Glutamatergic neuron (in vitro differentiated cells): ENCODE data around the gene RASA4B. TPM values are rescaled to one million over a fixed set of nuclear protein-coding genes. Genes with fewer than 3 reads are reported as not detected.
"Not testable (repeated sequence)": the region's sequence is repeated elsewhere in the genome, so short reads cannot be mapped to it uniquely, and the experiment has no call there.

Source experiments
- DNase-seq: peaks from one replicate; pipeline ENCODE4 v3.0.0; 2022
- H3K27ac Mint-ChIP-seq: one replicate; pipeline ENCODE4 v1.8.0; 2020; ENCODE audit warnings: mild to moderate bottlenecking, mixed read lengths, inconsistent platforms; ENCODE audit not compliant: unreplicated experiment
- H3K27me3 Mint-ChIP-seq: one replicate; pipeline ENCODE4 v1.8.0; 2020; ENCODE audit warnings: mild to moderate bottlenecking, moderate library complexity, mixed read lengths, inconsistent platforms; ENCODE audit not compliant: unreplicated experiment
- H3K36me3 Mint-ChIP-seq: one replicate; pipeline ENCODE4 v1.8.0; 2020; ENCODE audit warnings: mild to moderate bottlenecking, mixed read lengths, inconsistent platforms; ENCODE audit not compliant: unreplicated experiment
- H3K4me1 Mint-ChIP-seq: one replicate; pipeline ENCODE4 v1.8.0; 2020; ENCODE audit warnings: mild to moderate bottlenecking, low read depth, mixed read lengths, inconsistent platforms; ENCODE audit not compliant: unreplicated experiment
- H3K4me3 Mint-ChIP-seq: one replicate; pipeline ENCODE4 v1.8.0; 2020; ENCODE audit warnings: mild to moderate bottlenecking, mixed read lengths, inconsistent platforms; ENCODE audit not compliant: unreplicated experiment
- H3K9me3 Mint-ChIP-seq: one replicate; pipeline ENCODE4 v1.8.0; 2020; ENCODE audit warnings: mild to moderate bottlenecking, moderate library complexity, mixed read lengths, inconsistent platforms; ENCODE audit not compliant: unreplicated experiment
- total RNA-seq: library from RNA; stranded (reverse); fragmentation: NEBNext Ultra II Directional; extraction: Animal tissue kit (Norgen Biotek cat#: 25700); gene quantifications from one replicate; pipeline ENCODE4 v1.2.1, GENCODE V29; 2021; ENCODE audit not compliant: unreplicated experiment
- TF ChIP-seq, protein P1 (sequence below): fragments of 200-600 bp; sonication (generic); IDR thresholded peaks from one replicate; pipeline ENCODE4 v1.5.0; 2021; ENCODE audit not compliant: partially characterized antibody, unreplicated experiment

RASA4B gene
- total RNA-seq, 1 donor from 2014 or later, result 40.1 TPM

DNA sequence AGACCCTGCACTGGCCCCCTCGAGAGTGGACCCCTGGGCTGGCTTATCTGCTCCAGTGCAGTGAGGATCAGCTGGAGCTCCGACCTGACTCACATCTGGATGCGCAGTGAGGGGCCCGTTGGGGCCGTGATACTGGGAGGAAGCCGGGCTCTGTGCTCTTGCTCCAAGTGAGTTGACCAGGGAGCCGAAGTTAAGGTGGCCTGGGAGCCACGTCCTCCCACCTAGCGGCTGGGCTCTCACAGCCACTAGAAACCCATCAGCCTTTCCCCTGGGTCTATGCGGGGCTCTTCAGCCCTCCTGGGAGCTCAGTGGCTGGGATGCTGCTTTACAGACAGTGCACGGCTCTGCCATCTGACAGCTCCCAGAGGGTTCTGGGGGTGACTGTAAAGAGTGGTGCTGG lies 62.0 kb downstream of the RASA4B start:
- H3K4me1 Mint-ChIP-seq, result no peaks in the 10 kb centered on the region
- DNase-seq, result no peak

DNA sequence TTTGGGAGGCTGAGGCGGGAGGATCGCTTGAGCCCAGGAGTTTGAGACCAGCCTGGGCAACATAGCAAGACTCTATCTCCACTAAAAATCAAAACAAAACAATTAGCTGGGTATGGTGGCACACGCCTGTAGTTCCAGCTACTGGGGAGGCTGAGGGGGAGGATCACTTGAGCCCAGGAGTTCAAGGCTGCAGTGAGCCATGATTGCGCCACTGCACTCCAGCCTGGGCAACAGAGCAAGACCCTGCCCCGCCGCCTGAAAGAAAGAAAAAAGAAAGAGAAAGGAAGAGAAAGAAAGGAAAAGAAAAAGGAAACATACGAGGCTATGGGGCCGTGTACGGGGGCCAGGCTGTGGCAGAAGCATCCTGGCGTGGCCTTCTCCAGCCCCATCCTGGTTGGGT lies 62.6 kb downstream of the RASA4B start:
- not testable (repeated sequence) for H3K27ac Mint-ChIP-seq, H3K4me1 Mint-ChIP-seq, H3K9me3 Mint-ChIP-seq, DNase-seq, H3K27me3 Mint-ChIP-seq, H3K4me3 Mint-ChIP-seq, H3K36me3 Mint-ChIP-seq

More for the DNA sequence above, 62.0 kb downstream of the RASA4B start:
- no peak overlapping the region for H3K4me3 Mint-ChIP-seq
- no peak overlapping the region for H3K27ac Mint-ChIP-seq
- H3K27me3 Mint-ChIP-seq, result no peaks in the 10 kb centered on the region
- no peaks in the 10 kb centered on the region for H3K36me3 Mint-ChIP-seq
- H3K9me3 Mint-ChIP-seq, result no peaks in the 10 kb centered on the region
- TF ChIP-seq, protein P1, sequence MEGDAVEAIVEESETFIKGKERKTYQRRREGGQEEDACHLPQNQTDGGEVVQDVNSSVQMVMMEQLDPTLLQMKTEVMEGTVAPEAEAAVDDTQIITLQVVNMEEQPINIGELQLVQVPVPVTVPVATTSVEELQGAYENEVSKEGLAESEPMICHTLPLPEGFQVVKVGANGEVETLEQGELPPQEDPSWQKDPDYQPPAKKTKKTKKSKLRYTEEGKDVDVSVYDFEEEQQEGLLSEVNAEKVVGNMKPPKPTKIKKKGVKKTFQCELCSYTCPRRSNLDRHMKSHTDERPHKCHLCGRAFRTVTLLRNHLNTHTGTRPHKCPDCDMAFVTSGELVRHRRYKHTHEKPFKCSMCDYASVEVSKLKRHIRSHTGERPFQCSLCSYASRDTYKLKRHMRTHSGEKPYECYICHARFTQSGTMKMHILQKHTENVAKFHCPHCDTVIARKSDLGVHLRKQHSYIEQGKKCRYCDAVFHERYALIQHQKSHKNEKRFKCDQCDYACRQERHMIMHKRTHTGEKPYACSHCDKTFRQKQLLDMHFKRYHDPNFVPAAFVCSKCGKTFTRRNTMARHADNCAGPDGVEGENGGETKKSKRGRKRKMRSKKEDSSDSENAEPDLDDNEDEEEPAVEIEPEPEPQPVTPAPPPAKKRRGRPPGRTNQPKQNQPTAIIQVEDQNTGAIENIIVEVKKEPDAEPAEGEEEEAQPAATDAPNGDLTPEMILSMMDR, result no peak

DNA sequence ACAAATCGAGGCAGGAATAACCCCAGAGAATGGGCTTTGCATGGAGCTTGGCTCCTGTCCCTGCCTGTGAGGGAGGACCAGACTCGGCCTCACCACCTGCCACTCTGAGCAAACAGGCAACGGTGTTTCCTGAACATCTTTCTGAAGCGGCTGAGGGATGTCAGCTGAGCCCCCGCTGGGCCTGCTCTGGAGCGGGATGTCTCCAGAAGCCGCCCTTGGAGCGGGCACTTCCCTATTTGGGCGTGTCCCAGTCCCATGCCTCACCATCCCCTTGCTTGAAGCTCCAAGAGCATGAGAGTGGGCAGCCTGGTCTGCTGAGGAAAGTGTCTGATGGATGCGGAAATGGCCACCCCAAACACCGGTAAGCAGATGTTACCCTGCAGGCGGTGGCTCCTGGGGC lies 63.1 kb downstream of the RASA4B start:
- Mint-ChIP-seq H3K9me3 (no peaks in the 10 kb centered on the region), H3K27me3 (peaks cover 2% of the 10 kb centered on the region), H3K4me1 (no peaks in the 10 kb centered on the region), H3K36me3 (no peaks in the 10 kb centered on the region), H3K27ac (no peak overlapping the region), H3K4me3 (no peak overlapping the region)
- TF ChIP-seq, protein P1, result no peak
- no peak for DNase-seq

GRCh38 chr7:102453319-102453718 lies 64.3 kb downstream of the RASA4B start:
- TF ChIP-seq, protein P1, result no peak
- no peak for DNase-seq

GRCh38 chr7:102452451-102452850 lies 65.1 kb downstream of the RASA4B start:
- Mint-ChIP-seq H3K9me3 (no peaks in the 10 kb centered on the region), H3K27me3 (peaks cover 2% of the 10 kb centered on the region), H3K4me3 (no peak overlapping the region), H3K36me3 (no peaks in the 10 kb centered on the region), H3K27ac (no peak overlapping the region), H3K4me1 (no peaks in the 10 kb centered on the region)
- DNase-seq, result no peak
- TF ChIP-seq, protein P1, result no peak

More at GRCh38 chr7:102453319-102453718, 64.3 kb downstream of the RASA4B start:
- H3K9me3 Mint-ChIP-seq, result no peaks in the 10 kb centered on the region
- no peaks in the 10 kb centered on the region for H3K4me1 Mint-ChIP-seq
- peaks cover 2% of the 10 kb centered on the region for H3K27me3 Mint-ChIP-seq
- H3K4me3 Mint-ChIP-seq, result no peak overlapping the region
- no peak overlapping the region for H3K27ac Mint-ChIP-seq
- H3K36me3 Mint-ChIP-seq, result no peaks in the 10 kb centered on the region
